Measurements from ENCODE around the gene MAML3.

MAML3 gene

GRCh38 chr4:139889264-139889663 lies 264.7 kb downstream of the MAML3 start:
- no peak for DNase-seq

GRCh38 chr4:139887962-139888735 lies 265.8 kb downstream of the MAML3 start:
- no peak for DNase-seq

DNA sequence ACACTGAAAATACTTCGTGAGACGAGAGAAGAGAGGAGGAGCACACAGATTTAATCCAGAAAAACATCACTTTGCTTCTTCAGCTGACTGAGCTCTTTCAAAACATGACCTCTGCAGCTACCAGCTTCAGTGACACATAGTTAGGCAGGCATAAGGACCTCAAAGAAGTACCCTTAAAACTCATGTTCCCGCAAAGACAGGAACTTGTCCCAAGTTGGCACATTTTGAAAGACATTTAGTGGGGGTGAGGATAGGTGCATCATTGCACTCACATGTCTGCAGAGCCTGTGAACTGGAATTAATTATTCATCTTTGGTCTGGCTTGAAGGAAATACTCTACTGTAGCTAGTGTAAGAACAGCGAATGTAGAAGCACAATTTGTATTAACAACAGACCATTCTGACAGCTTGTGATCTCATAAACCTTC lies 266.6 kb downstream of the MAML3 start:
- no peak for DNase-seq

- DNase-seq, result no peak
Observed at GRCh38 chr4:139886798-139887197, 267.2 kb downstream of the MAML3 start.

GRCh38 chr4:139884438-139884837 lies 269.5 kb downstream of the MAML3 start:
- DNase-seq, result no peak

DNA sequence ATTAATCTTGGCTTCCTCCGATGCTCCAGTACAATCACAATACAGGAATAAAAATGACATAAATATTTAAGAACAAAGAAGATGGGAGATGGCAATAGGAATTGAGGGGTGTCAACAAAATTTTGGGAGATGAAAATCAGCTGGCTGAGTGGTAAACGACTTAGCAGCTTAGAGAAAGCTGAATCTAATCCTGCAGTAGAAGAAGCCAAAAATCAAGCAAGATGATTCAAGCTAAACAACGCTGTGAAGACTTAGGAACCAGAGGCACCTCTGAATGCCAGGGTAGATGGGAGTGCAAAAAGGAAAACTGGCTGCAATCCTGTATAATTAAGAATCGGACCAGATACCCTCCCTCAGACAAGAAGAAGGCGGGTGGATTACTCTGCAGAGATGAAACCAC lies 273.1 kb downstream of the MAML3 start:
- no peak for DNase-seq

- DNase-seq, result no peak
Observed at GRCh38 chr4:139878050-139878449, 275.9 kb downstream of the MAML3 start.

- DNase-seq, result no peak
Observed at GRCh38 chr4:139876337-139876941, 277.5 kb downstream of the MAML3 start.

DNA sequence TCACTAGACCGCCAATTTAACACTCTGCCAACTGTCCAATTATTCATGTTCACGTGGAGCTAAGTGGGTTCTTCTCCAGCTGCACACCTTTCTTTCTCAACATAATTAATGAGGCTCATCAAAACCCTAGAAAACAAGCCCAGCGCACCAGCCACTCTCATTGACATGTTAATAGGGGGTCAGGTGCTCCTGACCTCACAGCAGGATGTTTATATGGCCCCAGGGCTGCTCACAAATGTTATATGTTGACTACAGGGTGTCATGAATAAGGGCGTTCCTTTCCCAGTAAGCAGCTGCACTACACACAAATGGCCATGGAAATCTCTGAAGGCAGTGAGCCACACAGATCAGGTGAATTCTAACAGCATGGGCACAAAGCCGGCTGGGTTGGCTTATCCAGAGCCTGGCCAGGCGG lies 278.6 kb downstream of the MAML3 start:
- DNase-seq, result no peak

- DNase-seq, result no peak
Observed at GRCh38 chr4:139873111-139873860, 280.7 kb downstream of the MAML3 start.

DNA sequence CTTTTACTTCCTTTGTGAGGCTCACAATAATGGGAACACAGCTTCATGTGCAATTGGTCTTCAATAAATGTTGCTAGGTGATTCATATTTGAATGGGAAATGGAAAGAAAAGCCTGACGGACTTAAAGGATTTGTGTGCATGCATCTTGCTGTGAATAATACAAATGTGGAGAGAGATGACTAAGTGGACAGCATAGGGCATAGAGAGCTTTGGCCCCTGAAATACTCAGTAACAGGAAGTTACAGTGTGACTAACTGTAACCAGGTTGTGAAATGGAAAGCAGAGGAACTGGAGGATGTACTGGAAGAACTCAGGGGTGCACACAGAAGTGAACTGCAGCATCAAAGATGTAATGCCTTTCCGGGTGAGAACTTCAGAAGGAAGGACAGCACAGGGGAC lies 281.7 kb downstream of the MAML3 start:
- DNase-seq, result peak; percentile 10

DNA sequence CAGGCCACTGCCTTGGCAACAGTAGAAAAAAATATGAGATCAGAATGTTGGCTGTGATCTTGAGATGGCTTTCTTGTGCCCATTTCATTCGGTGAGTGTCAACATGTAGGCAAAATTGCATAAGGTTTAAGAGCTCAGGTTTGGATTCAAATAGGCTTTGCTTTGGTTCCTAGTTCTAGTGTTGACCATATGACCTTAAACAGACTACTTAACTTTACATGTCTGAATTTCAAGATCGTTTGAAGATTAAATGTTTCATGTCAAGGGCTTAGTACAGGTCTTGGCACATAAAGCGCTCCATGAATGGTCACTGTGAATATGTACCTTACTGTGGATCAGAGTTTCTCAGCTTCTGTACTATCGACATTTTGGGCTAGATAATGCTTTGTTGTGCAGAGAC lies 284.2 kb downstream of the MAML3 start:
- no peak for DNase-seq

GRCh38 chr4:139866276-139866962 lies 287.6 kb downstream of the MAML3 start:
- DNase-seq, result no peak

DNA sequence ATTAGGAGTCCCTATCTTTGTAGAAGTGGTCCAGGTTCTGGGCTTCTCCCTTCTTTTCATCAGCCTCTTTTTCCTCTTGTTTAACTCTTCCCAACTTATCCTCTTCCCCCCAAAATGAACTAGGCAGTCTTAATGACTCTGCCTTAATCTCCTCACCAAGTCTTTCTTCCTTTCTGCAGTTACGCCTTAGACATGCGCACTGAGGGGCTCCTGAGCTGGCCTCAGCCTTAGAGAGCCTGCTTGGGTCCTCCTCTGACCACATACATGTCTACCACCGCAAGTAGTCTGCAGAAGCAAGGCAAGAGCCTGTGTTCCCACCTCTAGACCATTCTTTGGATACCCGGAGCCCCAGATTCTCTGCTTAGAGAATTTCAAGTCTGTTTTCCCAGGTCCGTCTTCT lies 288.4 kb downstream of the MAML3 start:
- DNase-seq, result no peak

DNA sequence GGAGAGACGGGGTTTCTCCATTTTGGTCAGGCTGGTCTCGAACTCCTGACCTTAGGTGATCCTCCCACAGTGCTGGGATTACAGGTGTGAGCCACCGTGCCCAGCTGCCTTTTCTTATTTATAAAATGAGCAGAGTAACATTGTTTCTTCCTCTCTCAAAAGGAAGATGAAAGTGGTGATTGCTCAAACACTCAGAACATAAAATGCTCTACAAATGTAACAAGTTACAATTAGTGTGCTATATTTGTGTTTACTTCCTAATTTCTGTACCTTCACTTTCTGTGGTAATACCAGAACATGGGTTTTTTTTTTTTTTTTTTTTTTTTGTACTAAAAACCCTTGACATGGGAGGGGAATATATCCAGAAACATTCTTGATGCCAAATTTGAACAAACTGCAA lies 290.5 kb downstream of the MAML3 start:
- DNase-seq, result no peak

GRCh38 chr4:139861471-139861870 lies 292.5 kb downstream of the MAML3 start:
- no peak for DNase-seq

GRCh38 chr4:139860435-139861024 lies 293.5 kb downstream of the MAML3 start:
- no peak for DNase-seq

DNA sequence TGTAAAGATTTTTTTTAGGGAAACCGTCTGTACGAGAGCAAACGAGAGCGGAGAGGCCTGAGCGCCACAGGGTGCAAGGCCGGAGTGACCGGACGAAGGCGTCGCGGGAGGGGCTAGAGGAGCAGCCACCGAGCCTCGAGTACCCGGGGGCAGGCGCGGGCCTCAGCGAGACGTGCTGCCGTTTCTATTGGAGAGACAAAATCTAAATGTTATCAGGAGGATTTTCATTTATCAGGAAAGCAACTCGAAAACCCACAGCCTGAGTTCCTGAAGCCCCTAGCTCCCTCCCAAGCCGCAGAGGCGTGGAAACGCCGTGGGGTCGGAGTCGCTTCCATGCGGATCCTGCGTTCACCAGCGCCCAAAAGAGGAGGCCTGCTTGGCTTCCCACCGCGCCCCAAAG lies 294.1 kb downstream of the MAML3 start:
- DNase-seq, result no peak

- no peak for DNase-seq
Observed at GRCh38 chr4:139858436-139859205, 295.4 kb downstream of the MAML3 start.

DNA sequence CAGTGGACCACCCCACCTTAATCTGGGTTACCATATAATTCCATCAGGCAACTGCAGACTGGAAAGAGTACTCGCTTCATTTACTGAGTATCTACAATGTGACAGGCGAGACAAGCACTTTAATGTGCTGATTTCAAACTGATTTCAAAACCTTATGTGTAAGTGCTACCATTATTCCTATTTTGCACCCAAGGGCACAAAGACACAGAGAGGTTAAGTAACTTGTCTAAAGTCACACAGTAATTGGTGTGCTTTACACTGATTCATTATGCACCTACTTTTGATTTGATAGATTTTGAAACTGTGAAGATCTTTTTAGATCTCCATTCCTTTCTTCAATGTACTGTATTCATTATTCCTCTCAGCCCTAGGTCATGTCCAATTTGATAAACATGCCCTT lies 296.0 kb downstream of the MAML3 start:
- DNase-seq, result no peak

- DNase-seq, result peak; percentile 6
Observed at GRCh38 chr4:139857021-139857420, 297.0 kb downstream of the MAML3 start.

Data from CD4-positive, alpha-beta T cell treated with Interleukin-10 for 1 hour (primary cell).